Muscle layer of duodenum (tissue), 2 donors: Measurements from ENCODE around the gene ITPRIPL2.

Source experiments
- H3K27ac ChIP-seq: one replicate; pipeline ENCODE4 v1.7.0; 2013; ENCODE audit warnings: mild to moderate bottlenecking, low read length
- H3K27me3 ChIP-seq: one replicate; pipeline ENCODE4 v1.7.0; 2013; ENCODE audit warnings: low read depth, mild to moderate bottlenecking, control low read depth, low read length
- H3K36me3 ChIP-seq, 2 donors: one replicate each; pipeline ENCODE4 v1.7.0; 2013; ENCODE audit warnings: low read length in 2 of 2, control low read depth in 1 of 2, mild to moderate bottlenecking in 1 of 2; ENCODE audit not compliant: insufficient read depth in 2 of 2, control insufficient read depth in 1 of 2
- H3K4me1 ChIP-seq, 2 donors: one replicate each; pipeline ENCODE4 v1.7.0; 2013; ENCODE audit warnings: low read length in 2 of 2, mild to moderate bottlenecking in 2 of 2, control low read depth in 1 of 2, moderate library complexity in 1 of 2; ENCODE audit not compliant: insufficient read depth in 2 of 2, control insufficient read depth in 1 of 2
- H3K4me3 ChIP-seq, 2 donors: one replicate each; pipeline ENCODE4 v1.7.0; 2013; ENCODE audit warnings: low read length in 2 of 2, low read depth in 1 of 2, mild to moderate bottlenecking in 1 of 2
- H3K9me3 ChIP-seq, 2 donors: one replicate each; pipeline ENCODE4 v1.7.0; 2013; ENCODE audit warnings: low read length in 2 of 2, control low read depth in 1 of 2, mild to moderate bottlenecking in 1 of 2; ENCODE audit not compliant: control insufficient read depth in 1 of 2
- donor health status: healthy.

Gene ITPRIPL2

GRCh38 chr16:19095654-19096053 lies 18.1 kb upstream of the ITPRIPL2 start:
- Histone ChIP-seq H3K36me3 (no peaks in the 10 kb centered on the region), H3K27me3 (no peaks in the 10 kb centered on the region), H3K9me3 (peaks cover 0 to 10% of the 10 kb centered on the region in 2 donors), H3K27ac (no peak overlapping the region), H3K4me1 (no peaks in the 10 kb centered on the region), H3K4me3 (no peak overlapping the region)

GRCh38 chr16:19098173-19098572 lies 15.6 kb upstream of the ITPRIPL2 start:
- Histone ChIP-seq H3K27me3 (no peaks in the 10 kb centered on the region), H3K4me3 (no peak overlapping the region), H3K36me3 (no peaks in the 10 kb centered on the region), H3K27ac (no peak overlapping the region), H3K4me1 (no peaks in the 10 kb centered on the region), H3K9me3 (peaks cover 0 to 10% of the 10 kb centered on the region in 2 donors)

GRCh38 chr16:19102187-19102872 lies 11.4 kb upstream of the ITPRIPL2 start:
- no peaks in the 10 kb centered on the region for H3K27me3 ChIP-seq
- H3K4me1 ChIP-seq = no peaks in the 10 kb centered on the region
- H3K9me3 ChIP-seq = peaks cover 0 to 10% of the 10 kb centered on the region in 2 donors
- H3K4me3 ChIP-seq = no peak overlapping the region
- H3K36me3 ChIP-seq = no peaks in the 10 kb centered on the region
- no peak overlapping the region for H3K27ac ChIP-seq

- Histone ChIP-seq H3K4me3 (no peak overlapping the region), H3K27ac (no peak overlapping the region), H3K36me3 (no peaks in the 10 kb centered on the region)
These were observed 9.2 kb upstream of the ITPRIPL2 start for GRCh38 chr16:19104607-19105006.

GRCh38 chr16:19105131-19105530 lies 8.6 kb upstream of the ITPRIPL2 start:
- Histone ChIP-seq H3K36me3 (no peaks in the 10 kb centered on the region), H3K27ac (no peak overlapping the region), H3K27me3 (no peaks in the 10 kb centered on the region), H3K4me1 (no peaks in the 10 kb centered on the region), H3K4me3 (no peak overlapping the region), H3K9me3 (peaks cover 0 to 3% of the 10 kb centered on the region in 2 donors)

More at GRCh38 chr16:19104607-19105006, 9.2 kb upstream of the ITPRIPL2 start:
- Histone ChIP-seq H3K9me3 (peaks cover 0 to 5% of the 10 kb centered on the region in 2 donors), H3K4me1 (no peaks in the 10 kb centered on the region), H3K27me3 (no peaks in the 10 kb centered on the region)

GRCh38 chr16:19105891-19106624 lies 7.7 kb upstream of the ITPRIPL2 start:
- Histone ChIP-seq H3K4me3 (no peak overlapping the region), H3K4me1 (no peaks in the 10 kb centered on the region), H3K36me3 (no peaks in the 10 kb centered on the region), H3K9me3 (no peaks in the 10 kb centered on the region), H3K27me3 (no peaks in the 10 kb centered on the region), H3K27ac (no peak overlapping the region)

- no peaks in the 10 kb centered on the region for H3K27me3 ChIP-seq
- H3K4me3 ChIP-seq = no peak overlapping the region
- H3K36me3 ChIP-seq = no peaks in the 10 kb centered on the region
- no peak overlapping the region for H3K27ac ChIP-seq
- H3K4me1 ChIP-seq = no peaks in the 10 kb centered on the region
- H3K9me3 ChIP-seq = no peaks in the 10 kb centered on the region
These were observed 7.1 kb upstream of the ITPRIPL2 start for GRCh38 chr16:19106625-19107020.

- no peaks in the 10 kb centered on the region for H3K9me3 ChIP-seq
- no peaks in the 10 kb centered on the region for H3K36me3 ChIP-seq
- no peaks in the 10 kb centered on the region for H3K27me3 ChIP-seq
- H3K27ac ChIP-seq = no peak overlapping the region
- H3K4me1 ChIP-seq = no peaks in the 10 kb centered on the region
- H3K4me3 ChIP-seq = no peak overlapping the region
These were observed 5.1 kb upstream of the ITPRIPL2 start for GRCh38 chr16:19108409-19109287.

GRCh38 chr16:19109288-19109664 lies 4.5 kb upstream of the ITPRIPL2 start:
- Histone ChIP-seq H3K9me3 (no peaks in the 10 kb centered on the region), H3K27ac (no peak overlapping the region), H3K4me1 (no peaks in the 10 kb centered on the region), H3K27me3 (no peaks in the 10 kb centered on the region), H3K36me3 (no peaks in the 10 kb centered on the region), H3K4me3 (no peak overlapping the region)

GRCh38 chr16:19110537-19111360 lies 3.0 kb upstream of the ITPRIPL2 start:
- H3K4me1 ChIP-seq = peaks cover 3 to 9% of the 10 kb centered on the region in 2 donors
- no peak overlapping the region for H3K4me3 ChIP-seq
- no peaks in the 10 kb centered on the region for H3K27me3 ChIP-seq
- no peaks in the 10 kb centered on the region for H3K9me3 ChIP-seq
- H3K36me3 ChIP-seq = no peaks in the 10 kb centered on the region
- H3K27ac ChIP-seq = no peak overlapping the region
